Panc1 (cell line): ENCODE data around the gene HEMK1. TPM values are rescaled to one million over a fixed set of nuclear protein-coding genes. Genes with fewer than 3 reads are reported as not detected.

Experiments used
- ATAC-seq: fragments of 200-7000 bp; cut with Tn5 transposase; 2 replicates; pipeline ENCODE4 v1.9.1; 2020; ENCODE audit warnings: mild to moderate bottlenecking, moderate library complexity
- BruUV-seq: library from RNA; stranded (reverse); fragments of 400-500 nt; replicated peaks from 2 replicates; lab custom pipeline; 2021; lab: Mats Ljungman, UMichigan
- CTCF ChIA-PET: fragments of 300-600 bp; sonication (Branson Sonifier 250); formaldehyde crosslinking; loops from one replicate; lab custom pipeline; 2022; ENCODE audit warnings: antibody characterized with exemption; lab: Charles Lee
- POLR2A ChIA-PET: fragments of 300-600 bp; sonication (Branson Sonifier 250); formaldehyde crosslinking; loops from one replicate; lab custom pipeline; 2022; ENCODE audit warnings: antibody characterized with exemption; lab: Charles Lee
- DNase-seq: peaks from one replicate; pipeline ENCODE4 v3.0.0-alpha.2; 2010; ENCODE audit warnings: low read depth, low spot score
- H3K27ac ChIP-seq: 2 replicates; pipeline ENCODE4 v1.5.1; 2011; ENCODE audit warnings: mild to moderate bottlenecking, low read length, inconsistent platforms
- H3K27me3 ChIP-seq: fragments of 200-500 bp; sonication (Bioruptor generic); 2 replicates; pipeline ENCODE4 v1.6.0; 2014; ENCODE audit warnings: low read length, inconsistent platforms; ENCODE audit not compliant: control insufficient read depth, insufficient read depth
- H3K36me3 ChIP-seq: fragments of 200-500 bp; sonication (Bioruptor generic); 2 replicates; pipeline ENCODE4 v1.5.1; 2014; ENCODE audit warnings: inconsistent platforms, mild to moderate bottlenecking, low read length, moderate library complexity; ENCODE audit not compliant: control insufficient read depth, insufficient read depth
- H3K4me1 ChIP-seq: 2 replicates; pipeline ENCODE4 v1.5.1; 2011; ENCODE audit warnings: inconsistent platforms, mild to moderate bottlenecking, low read length, moderate library complexity; ENCODE audit not compliant: control insufficient read depth, insufficient read depth
- H3K4me3 ChIP-seq, 2 experiments: 2 replicates each; pipeline ENCODE4 v1.5.1; 2011 to 2012; ENCODE audit warnings: low read depth in 2 of 2, low read length in 2 of 2, mild to moderate bottlenecking in 2 of 2, inconsistent platforms in 1 of 2, moderate library complexity in 1 of 2
- H3K9me3 ChIP-seq: fragments of 200-500 bp; sonication (Bioruptor generic); 2 replicates; pipeline ENCODE4 v1.5.1; 2014; ENCODE audit warnings: low read depth, mild to moderate bottlenecking, inconsistent platforms, low read length, moderate library complexity; ENCODE audit not compliant: control insufficient read depth, insufficient read depth
- POLR2AphosphoS5 ChIP-seq: IDR thresholded peaks from 2 replicates; pipeline ENCODE4 v1.6.1; 2012; ENCODE audit warnings: mild to moderate bottlenecking, low read depth, low read length, moderate library complexity
- REST ChIP-seq, 2 experiments: IDR thresholded peaks; 2 replicates each; pipeline ENCODE4 v1.6.1; 2011 to 2012; ENCODE audit warnings: low read depth in 2 of 2, control low read depth in 1 of 2, low read length in 1 of 2, mild to moderate bottlenecking in 1 of 2, moderate library complexity in 1 of 2; ENCODE audit not compliant: insufficient read depth in 1 of 2
- SIN3A ChIP-seq: IDR thresholded peaks from 2 replicates; pipeline ENCODE4 v1.6.1; 2012; ENCODE audit warnings: low read depth, mild to moderate bottlenecking, low read length, moderate library complexity, borderline replicate concordance; ENCODE audit not compliant: insufficient read depth
- TCF7L2 ChIP-seq: IDR thresholded peaks from 2 replicates; pipeline ENCODE4 v1.6.1; 2011; ENCODE audit warnings: mild to moderate bottlenecking, low read depth, low read length, inconsistent platforms
- in situ Hi-C: cut with HindIII; loops from 2 replicates; pipeline ENCODE4 v1.10.0; 2016; ENCODE audit warnings: low sequenced_read_pairs, low pct_unique_long_range_greater_than_20kb
- intact Hi-C: fragments of 100-400 bp; cut with micrococcal nuclease; formaldehyde crosslinking; loops from one replicate; pipeline ENCODE4 v1.10.0; 2022; ENCODE audit not compliant: unreplicated experiment
- total RNA-seq: library from RNA; stranded (reverse); gene quantifications from one replicate; pipeline ENCODE4 v1.2.1, GENCODE V29; 2021; ENCODE audit not compliant: unreplicated experiment
- TF ChIP-seq, protein P1 (sequence below): fragments of 450-650 bp; IDR thresholded peaks from 2 replicates; pipeline ENCODE4 v1.5.1; 2017; ENCODE audit warnings: mild to moderate bottlenecking

The HEMK1 gene
- total RNA-seq, 1 experiment from 2014 or later = 12.1 TPM

- DNase-seq = no peak
- CTCF ChIA-PET = no interaction called here
- H3K27me3 ChIP-seq = no peaks in the 10 kb centered on the region
- H3K4me1 ChIP-seq = no peaks in the 10 kb centered on the region
- ATAC-seq = no peak
- intact Hi-C loops (no loop called here), in situ Hi-C loops (no loop called here)
- no peaks in the 10 kb centered on the region for H3K9me3 ChIP-seq
- no peaks in the 10 kb centered on the region for H3K36me3 ChIP-seq
- TF ChIP-seq TCF7L2 (no peak), REST (IDR thresholded peaks at IDR 0.05; ENCODE audit: insufficient read depth in 1 of 2, low read depth in 2 of 2, low read length in 1 of 2) (no peak), SIN3A (no peak), POLR2AphosphoS5 (no peak)
- TF ChIP-seq, protein P1, sequence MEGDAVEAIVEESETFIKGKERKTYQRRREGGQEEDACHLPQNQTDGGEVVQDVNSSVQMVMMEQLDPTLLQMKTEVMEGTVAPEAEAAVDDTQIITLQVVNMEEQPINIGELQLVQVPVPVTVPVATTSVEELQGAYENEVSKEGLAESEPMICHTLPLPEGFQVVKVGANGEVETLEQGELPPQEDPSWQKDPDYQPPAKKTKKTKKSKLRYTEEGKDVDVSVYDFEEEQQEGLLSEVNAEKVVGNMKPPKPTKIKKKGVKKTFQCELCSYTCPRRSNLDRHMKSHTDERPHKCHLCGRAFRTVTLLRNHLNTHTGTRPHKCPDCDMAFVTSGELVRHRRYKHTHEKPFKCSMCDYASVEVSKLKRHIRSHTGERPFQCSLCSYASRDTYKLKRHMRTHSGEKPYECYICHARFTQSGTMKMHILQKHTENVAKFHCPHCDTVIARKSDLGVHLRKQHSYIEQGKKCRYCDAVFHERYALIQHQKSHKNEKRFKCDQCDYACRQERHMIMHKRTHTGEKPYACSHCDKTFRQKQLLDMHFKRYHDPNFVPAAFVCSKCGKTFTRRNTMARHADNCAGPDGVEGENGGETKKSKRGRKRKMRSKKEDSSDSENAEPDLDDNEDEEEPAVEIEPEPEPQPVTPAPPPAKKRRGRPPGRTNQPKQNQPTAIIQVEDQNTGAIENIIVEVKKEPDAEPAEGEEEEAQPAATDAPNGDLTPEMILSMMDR = no peak
- POLR2A ChIA-PET = no interaction called here
- no peak overlapping the region for H3K4me3 ChIP-seq
- no peak overlapping the region for H3K27ac ChIP-seq
- BruUV-seq = no TSS peak
These were observed 15.1 kb downstream of the HEMK1 start for GRCh38 chr3:50584391-50584790.

DNA sequence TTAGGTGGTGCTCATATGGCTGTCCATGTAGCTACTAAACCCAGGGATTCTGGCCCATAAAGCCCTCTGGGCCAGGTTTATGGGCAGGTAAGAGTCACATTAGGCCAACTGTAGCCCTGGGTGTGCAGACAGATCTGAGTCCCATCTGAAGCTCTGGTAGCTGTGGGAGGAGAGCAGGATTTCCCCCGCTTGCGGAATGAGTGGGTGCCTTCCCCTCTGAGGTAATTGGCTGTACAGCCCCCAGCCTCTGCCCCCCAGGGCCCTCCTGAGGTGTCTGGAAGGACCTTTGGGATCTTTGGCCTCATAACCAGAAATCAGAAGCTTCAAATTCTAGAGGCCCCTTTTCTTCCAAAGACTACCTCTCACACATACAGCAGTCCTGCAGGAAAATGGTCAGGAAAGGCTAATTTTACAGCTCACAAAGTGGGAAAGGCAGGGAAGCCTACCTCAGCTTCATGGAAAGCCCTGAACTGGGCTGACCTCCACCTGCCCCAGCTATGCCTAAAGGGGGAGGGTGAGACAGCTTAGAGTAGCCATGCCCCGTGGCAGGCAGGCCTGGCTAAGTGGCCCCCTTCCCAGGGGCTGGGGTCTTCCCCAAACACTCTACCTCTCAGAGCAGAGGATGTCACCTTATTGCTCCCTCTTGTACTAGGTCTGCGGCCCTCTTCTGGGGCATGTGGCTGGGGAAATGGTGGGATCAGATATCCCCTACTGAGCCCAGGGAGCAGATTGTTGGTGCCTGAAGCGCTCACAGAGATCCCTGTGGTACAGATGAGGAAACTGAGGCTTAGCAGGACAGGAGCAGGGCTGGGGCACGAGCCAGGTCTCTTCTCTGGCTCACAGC, 16.8 kb downstream of the HEMK1 start:
- no peak for ATAC-seq
- intact Hi-C loops = no loop called here
- Histone ChIP-seq H3K4me3 (no peak overlapping the region), H3K27me3 (no peaks in the 10 kb centered on the region), H3K9me3 (no peaks in the 10 kb centered on the region), H3K27ac (no peak overlapping the region), H3K36me3 (no peaks in the 10 kb centered on the region), H3K4me1 (no peaks in the 10 kb centered on the region)
- in situ Hi-C loops = no loop called here
- CTCF ChIA-PET = no interaction called here
- TF ChIP-seq, protein P1 = no peak
- TF ChIP-seq POLR2AphosphoS5 (no peak), TCF7L2 (no peak), SIN3A (no peak), REST (IDR thresholded peaks at IDR 0.05; ENCODE audit: insufficient read depth in 1 of 2, low read depth in 2 of 2, low read length in 1 of 2) (no peak)
- DNase-seq = no peak
- POLR2A ChIA-PET = no interaction called here
- BruUV-seq = no TSS peak
